Lower lobe of right lung (tissue), 2 donors: ENCODE results near the gene SCEL. TPM values are rescaled to one million over a fixed set of nuclear protein-coding genes. Genes with fewer than 3 reads are reported as not detected.

Experiments used
- ATAC-seq, 2 donors: fragments of 200-7000 bp; cut with Tn5 transposase; one replicate each; pipeline ENCODE4 v1.9.1; 2020 to 2022; ENCODE audit warnings: mild to moderate bottlenecking in 2 of 2, moderate library complexity in 2 of 2
- DNase-seq: peaks from one replicate; pipeline ENCODE4 v3.0.0-alpha.2; 2020
- H3K27ac ChIP-seq: fragments of 200-600 bp; one replicate; pipeline ENCODE4 v1.8.0; 2022
- H3K27me3 ChIP-seq: fragments of 200-600 bp; one replicate; pipeline ENCODE4 v1.8.0; 2022; ENCODE audit warnings: low read depth
- H3K36me3 ChIP-seq: fragments of 200-600 bp; one replicate; pipeline ENCODE4 v1.8.0; 2022; ENCODE audit warnings: mild to moderate bottlenecking
- H3K4me1 ChIP-seq: fragments of 200-600 bp; one replicate; pipeline ENCODE4 v1.8.0; 2022
- H3K4me3 ChIP-seq: fragments of 200-600 bp; one replicate; pipeline ENCODE4 v1.8.0; 2022; ENCODE audit warnings: mild to moderate bottlenecking
- H3K9me3 ChIP-seq: fragments of 200-600 bp; one replicate; pipeline ENCODE4 v1.8.0; 2022
- intact Hi-C: fragments of 100-400 bp; cut with DNase I; formaldehyde crosslinking; loops from one replicate; pipeline ENCODE4 v1.11.0; 2022
- total RNA-seq: library from RNA; stranded (reverse); fragmentation: NEBNext Ultra II Directional; extraction: Animal tissue kit (Norgen Biotek cat#: 25700); gene quantifications from one replicate; pipeline ENCODE4 v1.2.1, GENCODE V29; 2021
- TF ChIP-seq, protein P1 (sequence below): fragments of 200-600 bp; IDR thresholded peaks from one replicate; pipeline ENCODE4 v1.8.0; 2022; ENCODE audit warnings: antibody characterized with exemption, mild to moderate bottlenecking
- donor health status: DM: no; HTN: yes; CAD: no; lungs with severe emphysema.

SCEL gene
- total RNA-seq, 1 donor from 2014 or later = 54.8 TPM

DNA sequence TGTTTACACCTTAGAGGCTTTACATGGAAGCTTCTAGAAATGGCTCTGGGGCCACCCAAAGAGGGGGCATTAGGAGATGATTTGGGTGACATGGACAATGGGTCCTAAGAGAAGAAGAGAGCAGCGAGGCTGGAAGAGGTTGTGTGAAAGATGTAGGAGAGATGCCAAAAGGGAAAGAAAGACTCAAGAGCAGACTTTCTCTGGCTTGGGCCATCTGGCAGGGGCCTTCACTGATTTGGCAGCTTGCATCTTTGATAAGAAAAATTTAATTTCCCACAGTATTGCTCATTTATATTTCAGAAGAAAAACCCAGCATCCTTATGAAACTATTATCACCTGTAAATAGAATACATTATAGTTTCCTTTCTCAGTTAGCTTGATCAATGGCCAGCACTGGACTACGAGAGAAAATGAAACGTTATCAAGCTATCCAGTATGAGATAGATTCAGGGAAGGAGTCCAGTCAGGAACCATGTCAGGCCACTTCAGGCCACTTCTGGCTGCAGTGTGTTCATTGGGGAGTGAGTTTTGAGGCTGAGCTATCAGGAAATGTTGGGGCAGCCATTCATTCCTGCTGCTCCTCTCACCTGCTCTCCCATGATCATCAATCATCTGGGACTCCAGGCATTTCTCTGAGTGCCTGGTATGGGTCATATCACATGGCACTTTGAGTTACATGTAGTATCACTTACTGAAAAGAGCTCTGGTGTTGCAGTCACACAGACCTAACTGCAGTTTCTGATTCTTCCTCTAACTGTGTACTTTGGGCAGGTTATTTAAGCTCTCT, 10.3 kb downstream of the SCEL start:
- H3K27ac ChIP-seq = no peak overlapping the region
- H3K9me3 ChIP-seq = no peaks in the 10 kb centered on the region
- no peaks in the 10 kb centered on the region for H3K27me3 ChIP-seq
- H3K4me1 ChIP-seq = peaks cover 14% of the 10 kb centered on the region
- no peak overlapping the region for H3K4me3 ChIP-seq
- TF ChIP-seq, protein P1, sequence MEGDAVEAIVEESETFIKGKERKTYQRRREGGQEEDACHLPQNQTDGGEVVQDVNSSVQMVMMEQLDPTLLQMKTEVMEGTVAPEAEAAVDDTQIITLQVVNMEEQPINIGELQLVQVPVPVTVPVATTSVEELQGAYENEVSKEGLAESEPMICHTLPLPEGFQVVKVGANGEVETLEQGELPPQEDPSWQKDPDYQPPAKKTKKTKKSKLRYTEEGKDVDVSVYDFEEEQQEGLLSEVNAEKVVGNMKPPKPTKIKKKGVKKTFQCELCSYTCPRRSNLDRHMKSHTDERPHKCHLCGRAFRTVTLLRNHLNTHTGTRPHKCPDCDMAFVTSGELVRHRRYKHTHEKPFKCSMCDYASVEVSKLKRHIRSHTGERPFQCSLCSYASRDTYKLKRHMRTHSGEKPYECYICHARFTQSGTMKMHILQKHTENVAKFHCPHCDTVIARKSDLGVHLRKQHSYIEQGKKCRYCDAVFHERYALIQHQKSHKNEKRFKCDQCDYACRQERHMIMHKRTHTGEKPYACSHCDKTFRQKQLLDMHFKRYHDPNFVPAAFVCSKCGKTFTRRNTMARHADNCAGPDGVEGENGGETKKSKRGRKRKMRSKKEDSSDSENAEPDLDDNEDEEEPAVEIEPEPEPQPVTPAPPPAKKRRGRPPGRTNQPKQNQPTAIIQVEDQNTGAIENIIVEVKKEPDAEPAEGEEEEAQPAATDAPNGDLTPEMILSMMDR = no peak
- no peaks in the 10 kb centered on the region for H3K36me3 ChIP-seq
- DNase-seq = no peak
- peak; percentile 51 to 64 for ATAC-seq
- intact Hi-C loops = no loop called here

DNA sequence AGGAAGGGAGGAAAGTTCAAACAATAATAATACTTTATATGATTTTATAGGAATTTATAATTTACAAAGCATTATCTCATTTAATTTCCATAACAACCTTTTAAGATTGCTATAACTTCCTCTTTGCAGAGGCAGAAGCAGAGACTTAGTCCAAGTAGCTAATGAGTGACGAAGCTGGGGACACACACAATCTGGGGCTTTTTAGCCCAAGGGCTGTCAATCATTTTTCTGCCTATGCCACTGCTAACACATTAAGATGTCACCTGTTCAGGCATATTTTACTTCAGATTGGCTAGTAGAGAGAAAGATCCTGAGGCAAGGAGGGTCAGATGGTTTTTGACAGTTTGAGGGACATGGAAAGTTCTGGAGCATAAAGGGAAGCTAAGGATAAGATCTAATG, 12.6 kb downstream of the SCEL start:
- Histone ChIP-seq H3K4me1 (peaks cover 14% of the 10 kb centered on the region), H3K27me3 (no peaks in the 10 kb centered on the region), H3K4me3 (no peak overlapping the region), H3K36me3 (no peaks in the 10 kb centered on the region), H3K9me3 (no peaks in the 10 kb centered on the region), H3K27ac (no peak overlapping the region)
- TF ChIP-seq, protein P1 = no peak
- DNase-seq = no peak
- intact Hi-C loops = no loop called here
- ATAC-seq = no peak

DNA sequence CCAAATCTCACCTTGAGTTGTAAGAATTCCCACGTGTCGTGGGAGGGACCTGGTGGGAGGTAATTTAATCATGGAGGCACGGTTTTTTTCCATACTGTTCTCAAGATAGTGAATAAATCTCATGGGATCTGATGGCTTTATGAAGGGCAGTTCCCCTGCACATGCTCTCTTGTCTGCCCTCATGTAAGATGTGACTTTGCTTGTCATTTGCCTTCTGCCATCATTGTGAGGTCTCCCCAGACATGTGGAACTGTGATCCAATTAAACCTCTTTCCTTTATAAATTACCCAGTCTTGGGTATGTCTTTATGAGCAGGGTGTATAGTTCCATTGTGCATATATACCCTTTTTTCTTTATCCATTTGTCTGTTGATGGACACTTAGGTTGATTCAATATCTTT, 13.1 kb downstream of the SCEL start:
- no peaks in the 10 kb centered on the region for H3K9me3 ChIP-seq
- DNase-seq (no peak), ATAC-seq (no peak)
- H3K4me3 ChIP-seq = no peak overlapping the region
- no peak overlapping the region for H3K27ac ChIP-seq
- H3K27me3 ChIP-seq = no peaks in the 10 kb centered on the region
- H3K36me3 ChIP-seq = no peaks in the 10 kb centered on the region
- H3K4me1 ChIP-seq = peaks cover 14% of the 10 kb centered on the region
- intact Hi-C loops = no loop called here
- TF ChIP-seq, protein P1 = no peak

DNA sequence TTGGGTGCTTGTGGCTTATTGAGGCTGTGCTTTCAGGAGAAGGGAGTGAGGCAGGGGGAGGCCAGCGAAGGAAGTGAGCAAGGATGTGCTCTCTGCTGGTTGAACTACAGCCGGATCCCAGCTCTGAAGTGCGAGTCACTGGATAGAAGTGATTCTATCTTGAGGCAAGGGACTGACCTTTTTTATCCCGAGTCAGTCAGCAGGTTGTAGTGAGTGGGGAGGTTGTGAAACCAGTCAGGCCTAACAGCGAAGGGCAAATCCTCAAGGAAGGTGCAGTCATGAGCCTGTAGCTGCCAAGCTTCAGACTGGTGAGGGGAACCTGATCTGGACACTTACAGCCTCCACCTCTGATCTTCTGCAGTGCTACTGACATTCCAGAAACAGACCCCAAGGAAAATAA, 18.6 kb downstream of the SCEL start:
- no peaks in the 10 kb centered on the region for H3K36me3 ChIP-seq
- intact Hi-C loops = no loop called here
- no peak overlapping the region for H3K4me3 ChIP-seq
- H3K27me3 ChIP-seq = no peaks in the 10 kb centered on the region
- peak overlapping the region; percentile 28 for H3K27ac ChIP-seq
- ATAC-seq (peak; percentile 75 to 82), DNase-seq (no peak)
- no peaks in the 10 kb centered on the region for H3K9me3 ChIP-seq
- H3K4me1 ChIP-seq = peaks cover 7% of the 10 kb centered on the region
- TF ChIP-seq, protein P1 = no peak

DNA sequence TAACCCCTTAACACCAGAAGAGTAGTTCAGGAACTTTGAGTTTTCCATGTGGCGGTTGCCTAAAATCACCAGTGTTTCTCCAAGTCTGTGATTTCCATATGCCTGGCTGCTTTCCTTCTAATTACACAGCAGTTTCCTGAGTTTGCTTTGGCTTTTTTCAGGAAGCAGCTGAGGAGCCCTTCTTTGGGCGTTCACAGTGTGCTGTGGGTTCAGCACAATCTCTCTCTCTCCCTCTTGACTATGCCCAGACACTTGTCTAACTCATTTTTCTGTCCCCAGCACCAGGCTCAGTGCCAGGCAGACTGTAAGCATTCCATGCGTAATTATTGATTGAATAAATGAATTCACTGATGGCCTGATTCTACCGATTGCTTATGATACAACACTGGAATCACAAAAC, 19.7 kb downstream of the SCEL start:
- TF ChIP-seq, protein P1 = no peak
- H3K36me3 ChIP-seq = no peaks in the 10 kb centered on the region
- DNase-seq = no peak
- no peak overlapping the region for H3K27ac ChIP-seq
- H3K27me3 ChIP-seq = no peaks in the 10 kb centered on the region
- H3K9me3 ChIP-seq = no peaks in the 10 kb centered on the region
- peak; percentile 48 to 49 for ATAC-seq
- peaks cover 7% of the 10 kb centered on the region for H3K4me1 ChIP-seq
- intact Hi-C loops = no loop called here
- no peak overlapping the region for H3K4me3 ChIP-seq
